CD4-positive, alpha-beta T cell treated with Interleukin-6 for 4 hours (primary cell): ENCODE results near the gene DYRK1A.
"Not testable (repeated sequence)": the region's sequence is repeated elsewhere in the genome, so short reads cannot be mapped to it uniquely, and the experiment has no call there.

Source experiments
- DNase-seq: peaks from one replicate; pipeline ENCODE4 v3.0.0-alpha.2; 2020; ENCODE audit warnings: mixed read lengths

Gene DYRK1A

GRCh38 chr21:37489553-37489952, 123.0 kb downstream of the DYRK1A start:
- DNase-seq = no peak

- DNase-seq = no peak
These were observed 123.5 kb downstream of the DYRK1A start for GRCh38 chr21:37490084-37490483.

GRCh38 chr21:37496972-37497371, 130.4 kb downstream of the DYRK1A start:
- peak; percentile 14 for DNase-seq

GRCh38 chr21:37498664-37499063, 132.1 kb downstream of the DYRK1A start:
- no peak for DNase-seq

- no peak for DNase-seq
These were observed 136.4 kb downstream of the DYRK1A start for GRCh38 chr21:37502947-37503346.

GRCh38 chr21:37503848-37504467, 137.4 kb downstream of the DYRK1A start:
- no peak for DNase-seq

- DNase-seq = no peak
These were observed 139.4 kb downstream of the DYRK1A start for GRCh38 chr21:37505963-37506362.

GRCh38 chr21:37507716-37508115, 141.1 kb downstream of the DYRK1A start:
- no peak for DNase-seq

- no peak for DNase-seq
These were observed 141.8 kb downstream of the DYRK1A start for GRCh38 chr21:37508341-37508740.

GRCh38 chr21:37509802-37510393, 143.3 kb downstream of the DYRK1A start:
- DNase-seq = no peak

GRCh38 chr21:37511848-37512247, 145.3 kb downstream of the DYRK1A start:
- DNase-seq = no peak

- DNase-seq = no peak
These were observed 146.8 kb downstream of the DYRK1A start for GRCh38 chr21:37513383-37513782.

- DNase-seq = no peak
These were observed 147.6 kb downstream of the DYRK1A start for GRCh38 chr21:37514038-37514667.

- DNase-seq = no peak
These were observed 150.4 kb downstream of the DYRK1A start for GRCh38 chr21:37516998-37517397.

- no peak for DNase-seq
These were observed 154.2 kb downstream of the DYRK1A start for GRCh38 chr21:37520801-37521200.

- no peak for DNase-seq
These were observed 155.1 kb downstream of the DYRK1A start for GRCh38 chr21:37521658-37522057.

- DNase-seq = no peak
These were observed 156.2 kb downstream of the DYRK1A start for GRCh38 chr21:37522641-37523295.

GRCh38 chr21:37524944-37525343, 158.4 kb downstream of the DYRK1A start:
- not testable (repeated sequence) for DNase-seq

- no peak for DNase-seq
These were observed 159.2 kb downstream of the DYRK1A start for GRCh38 chr21:37525810-37526209.

- no peak for DNase-seq
These were observed 160.5 kb downstream of the DYRK1A start for GRCh38 chr21:37527103-37527502.

GRCh38 chr21:37527716-37528115, 161.1 kb downstream of the DYRK1A start:
- DNase-seq = no peak

GRCh38 chr21:37528150-37528937, 161.8 kb downstream of the DYRK1A start:
- DNase-seq = no peak

GRCh38 chr21:37529649-37530048, 163.1 kb downstream of the DYRK1A start:
- DNase-seq = no peak
